Kidney (tissue), 14 donors: ENCODE measurements around the gene CHST2. TPM values are rescaled to one million over a fixed set of nuclear protein-coding genes. Genes with fewer than 3 reads are reported as not detected.

Experiments
- DNase-seq, 5 donors: peaks; one replicate each; pipeline ENCODE4 v3.0.0-alpha.2; 2013 to 2020
- FAIRE-seq: peaks from 2 replicates; lab custom pipeline; 2012; peaks lifted over from hg19 to GRCh38; lab: Jason Lieb, UNC
- H3K27ac ChIP-seq, 2 donors: one replicate each; pipeline ENCODE4 v1.7.0; 2013; ENCODE audit warnings: low read depth in 2 of 2, low read length in 2 of 2, inconsistent platforms in 1 of 2
- H3K27me3 ChIP-seq: one replicate; pipeline ENCODE4 v1.7.1; 2013; ENCODE audit warnings: low read length, inconsistent platforms; ENCODE audit not compliant: control insufficient read depth, insufficient read depth
- H3K36me3 ChIP-seq, 3 donors: one replicate each; pipeline versions ENCODE4 v1.7.0 to v1.7.1; 2013; ENCODE audit warnings: low read length in 3 of 3, control low read depth in 1 of 3, inconsistent platforms in 1 of 3; ENCODE audit not compliant: insufficient read depth in 3 of 3, control insufficient read depth in 2 of 3
- H3K4me1 ChIP-seq, 3 donors: one replicate each; pipeline versions ENCODE4 v1.7.0 to v1.7.1; 2013; ENCODE audit warnings: low read length in 3 of 3, inconsistent platforms in 1 of 3, low read depth in 1 of 3; ENCODE audit not compliant: control insufficient read depth in 2 of 3, insufficient read depth in 2 of 3
- H3K4me3 ChIP-seq, 3 donors: one replicate each; pipeline versions ENCODE4 v1.7.0 to v1.8.1; 2013; ENCODE audit warnings: low read length in 3 of 3, control low read depth in 1 of 3, inconsistent platforms in 1 of 3
- H3K9ac ChIP-seq, 3 donors: one replicate each; pipeline versions ENCODE4 v1.7.0 to v1.7.1; 2013; ENCODE audit warnings: low read length in 3 of 3, control low read depth in 1 of 3, inconsistent platforms in 1 of 3
- H3K9me3 ChIP-seq, 3 donors: one replicate each; pipeline versions ENCODE4 v1.7.0 to v1.7.1; 2013; ENCODE audit warnings: low read length in 3 of 3, control low read depth in 1 of 3, inconsistent platforms in 1 of 3; ENCODE audit not compliant: control insufficient read depth in 2 of 3, insufficient read depth in 1 of 3
- intact Hi-C: fragments of 100-400 bp; cut with DNase I; formaldehyde crosslinking; loops from one replicate; pipeline ENCODE4 v1.11.1; 2022
- polyA plus RNA-seq: library from polyadenylated mRNA; stranded (reverse); fragments of 350-450 nt; fragmentation: Illumina TruSeq; extraction: RNeasy Lipid Tissue Mini Kit (QIAGEN cat#74804); gene quantifications from one replicate; pipeline ENCODE4 v1.2.3, GENCODE V29; 2014; ENCODE audit warnings: low read depth, low replicate concordance; ENCODE audit not compliant: insufficient read depth
- total RNA-seq: library from RNA; stranded (reverse); fragmentation: NEBNext Ultra II Directional; extraction: Animal tissue kit (Norgen Biotek cat#: 25700); gene quantifications from one replicate; pipeline ENCODE4 v1.2.1, GENCODE V29; 2021
- TF ChIP-seq, protein P1 (sequence below): IDR thresholded peaks from 3 replicates; pipeline ENCODE4 v1.5.1; 2012; ENCODE audit warnings: mild to moderate bottlenecking, moderate library complexity, borderline replicate concordance; ENCODE audit not compliant: insufficient read depth; ENCODE audit errors: extremely low read depth
- donor health status: control.
- donor health status: control.
- donor health status: control.
- donor health status: control.
- donor health status: control.
- donor health status: DM: yes; HTN: yes; CAD: no.
- donor health status: Normal renal cell carcinoma (clear cell type).

The CHST2 gene
- total and polyA plus RNA-seq, 2 donors from 2014 or later = 4.4 to 6.0 TPM

DNA sequence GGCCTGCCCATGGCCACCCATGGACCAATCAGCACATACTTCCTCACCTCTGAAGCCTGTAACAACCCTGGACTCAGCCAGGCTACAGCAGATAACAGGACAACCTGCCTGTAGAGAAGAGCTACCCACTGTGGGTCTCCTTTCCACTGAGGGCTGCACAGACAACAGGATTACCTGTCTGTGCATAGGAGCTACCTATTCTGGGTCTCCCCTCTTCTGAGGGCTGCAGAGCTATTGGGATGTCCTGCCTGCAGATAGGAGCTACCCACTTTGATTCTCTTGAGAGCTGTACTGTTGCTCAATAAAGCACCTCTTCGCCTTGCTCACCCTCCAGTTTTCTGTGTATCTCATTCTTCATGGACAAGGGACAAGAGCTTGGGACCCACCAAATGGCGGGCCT lies 23.8 kb upstream of the CHST2 start:
- H3K27me3 ChIP-seq = no peaks in the 10 kb centered on the region
- no peak overlapping the region for H3K4me3 ChIP-seq
- intact Hi-C loops = no loop called here
- no peaks in the 10 kb centered on the region for H3K36me3 ChIP-seq
- no peaks in the 10 kb centered on the region for H3K4me1 ChIP-seq
- no peak overlapping the region for H3K27ac ChIP-seq
- TF ChIP-seq, protein P1, sequence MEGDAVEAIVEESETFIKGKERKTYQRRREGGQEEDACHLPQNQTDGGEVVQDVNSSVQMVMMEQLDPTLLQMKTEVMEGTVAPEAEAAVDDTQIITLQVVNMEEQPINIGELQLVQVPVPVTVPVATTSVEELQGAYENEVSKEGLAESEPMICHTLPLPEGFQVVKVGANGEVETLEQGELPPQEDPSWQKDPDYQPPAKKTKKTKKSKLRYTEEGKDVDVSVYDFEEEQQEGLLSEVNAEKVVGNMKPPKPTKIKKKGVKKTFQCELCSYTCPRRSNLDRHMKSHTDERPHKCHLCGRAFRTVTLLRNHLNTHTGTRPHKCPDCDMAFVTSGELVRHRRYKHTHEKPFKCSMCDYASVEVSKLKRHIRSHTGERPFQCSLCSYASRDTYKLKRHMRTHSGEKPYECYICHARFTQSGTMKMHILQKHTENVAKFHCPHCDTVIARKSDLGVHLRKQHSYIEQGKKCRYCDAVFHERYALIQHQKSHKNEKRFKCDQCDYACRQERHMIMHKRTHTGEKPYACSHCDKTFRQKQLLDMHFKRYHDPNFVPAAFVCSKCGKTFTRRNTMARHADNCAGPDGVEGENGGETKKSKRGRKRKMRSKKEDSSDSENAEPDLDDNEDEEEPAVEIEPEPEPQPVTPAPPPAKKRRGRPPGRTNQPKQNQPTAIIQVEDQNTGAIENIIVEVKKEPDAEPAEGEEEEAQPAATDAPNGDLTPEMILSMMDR = no peak
- no peak for DNase-seq
- no peak for FAIRE-seq
- no peak overlapping the region for H3K9ac ChIP-seq
- no peaks in the 10 kb centered on the region for H3K9me3 ChIP-seq

DNA sequence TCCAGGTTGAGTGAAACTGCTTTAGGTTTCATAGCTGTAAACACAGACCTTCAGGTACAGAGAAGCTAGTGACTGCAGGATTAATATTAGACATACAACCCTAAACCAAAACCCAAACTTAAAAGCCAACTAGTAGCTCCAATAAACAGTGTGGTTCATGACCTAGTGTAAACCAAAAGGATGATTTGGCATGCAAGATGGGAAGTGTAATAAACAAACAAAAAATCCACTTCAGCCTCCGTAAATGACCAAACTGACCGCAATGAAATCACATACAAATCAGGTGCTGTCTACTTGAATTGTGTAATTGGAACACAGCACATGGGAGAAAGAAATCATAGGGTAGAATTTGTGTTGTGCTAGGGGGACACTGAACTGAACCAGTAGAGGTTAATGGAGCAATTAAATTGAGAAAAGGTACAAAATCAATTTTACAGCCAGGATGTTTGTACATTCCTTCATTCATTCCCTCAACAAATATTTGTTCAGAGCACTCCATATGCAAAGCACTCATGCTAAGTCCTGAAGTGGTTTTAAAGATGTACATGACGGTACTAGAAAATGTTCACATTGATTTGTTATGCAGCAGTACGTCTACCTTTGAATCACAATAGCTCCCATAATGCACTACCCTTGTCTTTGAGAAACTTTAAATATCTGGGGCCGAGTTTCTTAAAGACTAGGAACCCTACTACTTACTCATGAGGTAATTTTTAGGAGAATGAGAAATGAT lies 21.4 kb upstream of the CHST2 start:
- no peaks in the 10 kb centered on the region for H3K4me1 ChIP-seq
- TF ChIP-seq, protein P1 = no peak
- DNase-seq = no peak
- no peak overlapping the region for H3K4me3 ChIP-seq
- no peaks in the 10 kb centered on the region for H3K27me3 ChIP-seq
- no peak overlapping the region for H3K9ac ChIP-seq
- intact Hi-C loops = no loop called here
- no peak for FAIRE-seq
- no peaks in the 10 kb centered on the region for H3K36me3 ChIP-seq
- no peak overlapping the region for H3K27ac ChIP-seq
- no peaks in the 10 kb centered on the region for H3K9me3 ChIP-seq

DNA sequence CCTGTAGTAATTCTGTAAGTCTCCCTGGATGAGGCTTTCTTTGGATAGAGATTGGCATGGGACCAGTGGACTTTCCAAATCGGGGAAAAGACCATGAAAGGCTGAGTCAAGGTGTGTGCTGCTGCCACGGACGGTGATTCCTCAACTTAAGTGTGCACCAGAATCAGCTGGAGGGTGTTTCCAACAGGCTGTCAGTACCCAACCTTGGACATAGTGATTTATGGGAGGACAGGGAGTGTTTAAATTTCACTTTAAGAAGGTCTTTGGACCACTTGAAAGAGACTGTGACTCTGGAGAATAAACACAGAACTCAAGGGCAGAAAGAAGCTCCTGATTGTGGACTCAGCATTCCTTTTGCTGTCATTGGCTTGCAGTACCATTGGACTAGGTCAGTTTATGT lies 20.4 kb upstream of the CHST2 start:
- DNase-seq (no peak), FAIRE-seq (no peak)
- Histone ChIP-seq H3K27ac (no peak overlapping the region), H3K4me1 (no peaks in the 10 kb centered on the region), H3K4me3 (no peak overlapping the region), H3K36me3 (no peaks in the 10 kb centered on the region), H3K9ac (no peak overlapping the region), H3K9me3 (peaks cover 0 to 2% (median 0%) of the 10 kb centered on the region in 3 donors), H3K27me3 (no peaks in the 10 kb centered on the region)
- intact Hi-C loops = no loop called here
- TF ChIP-seq, protein P1 = no peak
